Esophagus mucosa (tissue), 1 donor: ENCODE results near the gene PPARG. TPM values are rescaled to one million over a fixed set of nuclear protein-coding genes. Genes with fewer than 3 reads are reported as not detected.
A peak's percentile ranks its signal among the peaks of the same experiment; 100 is the strongest.
"Not testable (repeated sequence)": the region's sequence is repeated elsewhere in the genome, so short reads cannot be mapped to it uniquely, and the experiment has no call there.

ENCODE experiments used
- ATAC-seq: fragments of 200-7000 bp; cut with Tn5 transposase; one replicate; pipeline ENCODE4 v1.9.1; 2020
- total RNA-seq: library from RNA; stranded (reverse); gene quantifications from one replicate; pipeline ENCODE4 v1.2.4, GENCODE V29; 2023
- donor health status: DM: yes; HTN: yes; CAD: no.

The PPARG gene
- total RNA-seq, 1 donor from 2014 or later = 13.3 TPM

- no peak for ATAC-seq
Observed at GRCh38 chr3:12279591-12280326, 9.1 kb upstream of the PPARG start.

- no peak for ATAC-seq
Observed at GRCh38 chr3:12280357-12280806, 8.5 kb upstream of the PPARG start.

- ATAC-seq = no peak
Observed at GRCh38 chr3:12284591-12284990, 4.3 kb upstream of the PPARG start.

GRCh38 chr3:12285003-12285555 is 3.8 kb upstream of the PPARG start:
- no peak for ATAC-seq

- ATAC-seq = not testable (repeated sequence)
Observed at GRCh38 chr3:12285779-12286178, 3.1 kb upstream of the PPARG start.

GRCh38 chr3:12286504-12286903 is 2.4 kb upstream of the PPARG start:
- no peak for ATAC-seq

GRCh38 chr3:12286927-12287726 is 1.7 kb upstream of the PPARG start:
- peak; percentile 27 for ATAC-seq

- peak; percentile 76 for ATAC-seq
Observed at GRCh38 chr3:12287727-12288181, 1.1 kb upstream of the PPARG start.

- ATAC-seq = no peak
Observed at GRCh38 chr3:12289524-12289923, 654 bp downstream of the PPARG start.

GRCh38 chr3:12292770-12293169 is 3.9 kb downstream of the PPARG start:
- ATAC-seq = no peak

- no peak for ATAC-seq
Observed at GRCh38 chr3:12294885-12295580, 6.2 kb downstream of the PPARG start.

GRCh38 chr3:12296511-12296910 is 7.6 kb downstream of the PPARG start:
- no peak for ATAC-seq

- no peak for ATAC-seq
Observed at GRCh38 chr3:12299026-12299425, 10.2 kb downstream of the PPARG start.

- ATAC-seq = peak; percentile 25
Observed at GRCh38 chr3:12300137-12300536, 11.3 kb downstream of the PPARG start.

GRCh38 chr3:12301031-12301430 is 12.2 kb downstream of the PPARG start:
- no peak for ATAC-seq

- no peak for ATAC-seq
Observed at GRCh38 chr3:12301513-12301912, 12.6 kb downstream of the PPARG start.

- no peak for ATAC-seq
Observed at GRCh38 chr3:12302564-12302963, 13.7 kb downstream of the PPARG start.

GRCh38 chr3:12303534-12303933 is 14.7 kb downstream of the PPARG start:
- ATAC-seq = no peak

GRCh38 chr3:12303993-12304392 is 15.1 kb downstream of the PPARG start:
- ATAC-seq = no peak

- no peak for ATAC-seq
Observed at GRCh38 chr3:12307136-12307535, 18.3 kb downstream of the PPARG start.

GRCh38 chr3:12308517-12308916 is 19.6 kb downstream of the PPARG start:
- no peak for ATAC-seq

GRCh38 chr3:12309716-12310115 is 20.8 kb downstream of the PPARG start:
- no peak for ATAC-seq

GRCh38 chr3:12312010-12312409 is 23.1 kb downstream of the PPARG start:
- ATAC-seq = no peak
